ENCODE measurements around the gene C6orf132.

- TF ChIP-seq POLR2AphosphoS5 (IDR thresholded peaks at IDR 0.05; ENCODE audit: low read depth, low read length) (no peak), POLR2A (IDR thresholded peaks at IDR 0.05; ENCODE audit: low read depth, low read length) (no peak), SPI1 (IDR thresholded peaks at IDR 0.05; ENCODE audit: low read depth, low read length) (no peak), TAF1 (IDR thresholded peaks at IDR 0.05; ENCODE audit: low read depth, low read length) (no peak), PAX5 (IDR thresholded peaks at IDR 0.05; ENCODE audit: insufficient read depth, low read length, severe bottlenecking) (no peak)
Observed at GRCh38 chr6:42120895-42121865, 21.2 kb downstream of the C6orf132 start.

Data from GM12891 (cell line).